ENCODE measurements around the gene ACSF3. TPM values are rescaled to one million over a fixed set of nuclear protein-coding genes. Genes with fewer than 3 reads are reported as not detected.

ACSF3 gene
- total and polyA plus RNA-seq, 5 experiments from 2014 or later = 21.3 to 64.4 (median 44.7) TPM

DNA sequence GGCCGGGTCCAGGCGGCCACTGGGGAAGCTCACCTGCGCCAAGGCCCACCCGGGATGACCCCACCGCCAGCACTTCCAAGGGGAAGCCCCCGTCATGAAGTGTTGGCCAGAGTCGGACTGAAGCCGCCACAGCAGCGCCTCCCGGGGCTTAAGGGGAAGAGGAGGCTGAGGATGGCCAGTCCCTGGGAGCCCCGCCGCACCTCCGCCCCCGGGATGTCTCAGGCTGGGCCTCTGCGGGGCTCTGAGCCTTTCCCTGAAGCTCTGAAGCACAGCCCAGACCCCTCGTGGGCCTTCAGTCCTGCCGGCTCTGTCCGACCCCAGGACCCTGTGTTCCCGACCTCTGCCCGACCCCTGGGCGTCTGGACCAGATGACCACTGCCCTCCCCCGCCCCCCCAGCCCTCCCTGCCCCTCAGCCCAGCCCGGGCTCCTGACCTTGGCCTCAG is 42.8 kb upstream of the ACSF3 start:
- Mint-ChIP-seq H3K27me3 (peaks cover 0 to 7% (median 0%) of the 10 kb centered on the region in 5 donors), H3K36me3 (no peaks in the 10 kb centered on the region), H3K4me3 (no peak overlapping the region), H3K4me1 (peaks cover 0 to 6% (median 3%) of the 10 kb centered on the region in 4 donors), H3K27ac (no peak overlapping the region), H3K9me3 (peaks cover 0 to 6% (median 0%) of the 10 kb centered on the region in 9 donors)
- POLR2A ChIA-PET = no interaction called here
- DNase-seq = no peak
- no peak for ATAC-seq

DNA sequence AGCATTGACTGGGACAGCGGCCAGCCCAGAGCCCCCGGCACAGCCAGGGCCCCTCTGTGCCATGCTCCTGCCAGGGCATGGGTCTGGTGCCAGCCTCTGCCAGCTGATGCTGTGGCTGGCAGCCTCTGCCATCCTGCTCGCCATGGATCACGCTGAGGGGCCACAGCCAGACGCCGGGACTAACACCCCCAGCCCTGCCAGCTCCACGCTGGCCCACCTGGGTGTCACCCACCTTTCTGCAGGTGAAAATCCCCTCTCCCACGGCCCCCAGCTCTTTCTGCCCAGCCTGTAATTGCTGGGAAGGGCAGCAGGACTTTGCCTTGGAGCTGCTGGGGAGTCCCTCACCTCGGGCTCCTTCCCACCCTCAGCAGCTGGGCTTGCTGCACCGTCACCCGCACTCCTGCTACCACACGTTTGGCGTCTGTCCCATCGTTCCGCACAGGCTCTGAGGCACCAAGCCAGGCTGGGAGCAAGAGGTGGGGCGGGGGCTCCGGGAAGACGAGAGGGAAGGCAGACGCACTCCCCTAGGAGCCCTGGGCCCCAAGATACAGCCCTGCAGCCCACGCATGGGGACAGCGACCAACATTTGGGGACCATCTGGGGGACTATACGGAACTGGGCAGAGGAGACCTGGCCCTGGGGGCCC is 42.0 kb upstream of the ACSF3 start:
- no peak for ATAC-seq
- H3K27ac Mint-ChIP-seq = no peak overlapping the region
- POLR2A ChIA-PET = no interaction called here

DNA sequence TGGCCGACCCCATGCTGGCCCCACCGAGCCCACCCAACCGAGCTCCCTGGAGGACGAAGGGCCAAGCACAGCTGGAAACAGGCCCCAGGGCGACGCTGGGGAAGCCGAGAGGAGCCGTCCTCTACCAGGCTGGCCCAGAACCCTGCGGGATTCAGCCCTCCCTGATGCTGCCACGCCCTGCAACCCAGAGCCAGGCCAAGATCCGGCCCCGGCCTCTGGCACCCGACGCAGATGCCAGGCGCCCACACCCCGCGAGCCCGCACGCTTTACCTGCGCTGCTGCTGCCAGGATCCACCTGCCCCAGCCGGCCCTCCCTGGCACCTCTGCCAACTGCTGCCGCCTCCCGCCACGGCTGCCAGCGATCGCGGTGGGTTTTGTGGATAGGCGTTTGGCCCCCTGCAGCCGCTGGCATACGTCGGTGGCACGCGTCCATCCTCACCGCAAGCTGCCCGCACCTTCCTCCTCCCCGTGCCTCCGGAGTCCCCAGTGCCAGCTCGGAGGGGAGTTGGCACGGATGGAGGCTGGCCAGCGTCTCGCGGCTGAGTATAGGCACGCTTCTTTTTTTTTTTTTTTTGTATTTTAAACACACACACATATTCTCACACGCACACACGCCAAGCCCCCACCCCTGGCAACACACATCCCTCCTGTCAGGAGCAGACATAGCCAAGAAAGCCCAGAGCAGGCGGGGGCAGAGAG is 41.3 kb upstream of the ACSF3 start:
- Mint-ChIP-seq H3K4me3 (peak overlapping the region; percentile 73 to 90 (median 86)), H3K27ac (peak overlapping the region in 8 of 10 donors; percentile 68 to 97 (median 82)), H3K27me3 (peaks cover 0 to 3% (median 0%) of the 10 kb centered on the region in 5 donors), H3K36me3 (no peaks in the 10 kb centered on the region), H3K4me1 (peaks cover 0 to 4% (median 3%) of the 10 kb centered on the region in 4 donors), H3K9me3 (no peaks in the 10 kb centered on the region)
- POLR2A ChIA-PET = interaction anchor here (0.7 kb wide), 1 partner anchor 42 kb away, joined by 4 read pairs; no protein-coding TSS in a partner anchor
- DNase-seq (no peak), ATAC-seq (peak in 1 of 2 donors; percentile 20)

More for the DNA sequence above, 42.0 kb upstream of the ACSF3 start:
- Mint-ChIP-seq H3K4me3 (peak overlapping the region in 2 of 10 donors; percentile 22 to 54), H3K36me3 (no peaks in the 10 kb centered on the region), H3K9me3 (no peaks in the 10 kb centered on the region), H3K4me1 (peaks cover 0 to 4% (median 3%) of the 10 kb centered on the region in 4 donors), H3K27me3 (peaks cover 0 to 7% (median 0%) of the 10 kb centered on the region in 5 donors)
- peak in 1 of 10 donors; percentile 18 for DNase-seq

DNA sequence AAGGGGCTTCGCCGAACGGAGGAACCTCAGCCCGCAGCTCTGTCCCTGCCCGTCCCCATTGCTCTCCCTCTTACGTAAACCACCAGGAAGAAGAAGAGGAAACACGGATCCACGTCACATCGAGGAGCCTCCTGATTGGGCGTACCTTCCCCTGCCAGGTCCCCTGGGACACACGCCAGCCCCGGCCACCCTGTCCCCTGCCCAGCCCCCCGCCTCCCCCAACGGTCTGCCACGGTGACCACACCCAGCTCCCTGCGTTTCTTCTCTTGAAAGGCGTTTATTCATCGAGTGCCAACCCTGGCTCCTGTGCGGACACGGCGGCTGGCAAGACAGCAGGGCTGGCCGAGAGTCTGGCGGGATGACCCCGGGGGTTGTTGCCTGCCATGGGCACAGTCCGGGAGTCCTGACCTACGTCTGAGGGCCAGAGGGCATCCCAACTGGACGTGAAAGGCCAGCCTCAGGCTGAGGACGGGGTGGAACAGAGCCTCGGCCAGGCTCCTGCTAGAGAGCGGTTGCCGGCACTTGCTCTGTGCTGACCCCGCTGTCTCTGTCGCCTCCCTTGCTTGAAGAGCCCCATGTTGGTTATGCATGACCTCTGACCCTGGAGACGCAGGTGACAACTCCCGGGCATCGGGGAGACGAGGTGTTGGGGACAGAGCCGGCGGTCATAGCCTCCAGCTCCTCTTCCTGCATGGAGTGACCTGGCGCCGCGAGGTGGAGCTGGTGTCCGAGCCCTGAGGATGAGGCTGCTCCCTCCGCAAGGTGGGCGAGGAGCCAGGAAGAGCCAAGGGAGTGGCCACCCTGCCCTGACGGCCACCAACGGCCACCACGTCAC is 40.5 kb upstream of the ACSF3 start:
- Mint-ChIP-seq H3K36me3 (no peaks in the 10 kb centered on the region), H3K4me1 (peaks cover 0 to 4% (median 3%) of the 10 kb centered on the region in 4 donors), H3K27ac (peak overlapping the region in 9 of 10 donors; percentile 44 to 97 (median 82)), H3K27me3 (peaks cover 0 to 2% (median 0%) of the 10 kb centered on the region in 5 donors), H3K9me3 (no peaks in the 10 kb centered on the region), H3K4me3 (peak overlapping the region; percentile 73 to 90 (median 86))
- peak in 2 of 10 donors; percentile 11 to 17 for DNase-seq
- POLR2A ChIA-PET = interaction anchor here (0.7 kb wide), 1 partner anchor 41 kb away, joined by 4 read pairs; no protein-coding TSS in a partner anchor
- peak; percentile 33 to 39 for ATAC-seq

DNA sequence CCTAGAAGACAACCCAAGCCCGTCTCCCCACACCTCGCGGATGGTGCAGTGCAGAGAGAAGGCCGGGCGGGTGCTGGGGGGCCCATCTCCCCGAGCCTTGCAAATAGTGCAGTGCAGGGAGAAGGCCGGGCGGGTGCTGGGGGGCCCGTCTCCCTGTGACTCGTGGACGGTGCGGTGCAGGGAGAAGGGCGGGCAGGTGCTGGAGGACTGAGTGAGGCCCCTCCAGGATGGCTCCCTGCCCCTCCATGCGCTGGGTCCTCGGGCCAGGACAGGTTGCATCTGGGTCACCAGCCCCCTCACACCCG is 40.0 kb upstream of the ACSF3 start:
- H3K9me3 Mint-ChIP-seq = no peaks in the 10 kb centered on the region
- DNase-seq (no peak), ATAC-seq (no peak)
- no peaks in the 10 kb centered on the region for H3K36me3 Mint-ChIP-seq
- no peak overlapping the region for H3K4me3 Mint-ChIP-seq
- peaks cover 0 to 4% (median 3%) of the 10 kb centered on the region in 4 donors for H3K4me1 Mint-ChIP-seq
- H3K27ac Mint-ChIP-seq = peak overlapping the region in 1 of 10 donors; percentile 22
- peaks cover 0 to 2% (median 0%) of the 10 kb centered on the region in 5 donors for H3K27me3 Mint-ChIP-seq
- POLR2A ChIA-PET = no interaction called here

DNA sequence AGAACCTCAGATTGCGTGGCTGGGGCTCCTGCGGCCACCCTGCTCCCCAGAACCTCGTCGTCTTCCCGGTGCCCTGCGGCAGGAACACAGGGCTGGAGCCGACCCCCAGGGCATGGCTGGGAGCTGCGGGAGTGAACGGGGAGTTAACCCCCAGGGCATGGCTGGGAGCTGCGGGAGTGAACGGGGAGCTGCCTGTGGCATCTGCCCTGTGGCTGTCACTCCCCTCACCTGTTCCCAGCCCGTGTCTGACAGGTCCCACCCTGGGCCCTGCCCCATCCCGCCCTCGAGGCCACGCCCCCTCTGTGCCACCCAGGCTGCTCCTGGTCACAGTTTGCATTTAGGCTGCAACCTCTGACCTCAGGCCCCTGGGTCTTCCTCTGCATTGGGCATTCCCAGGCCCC is 39.4 kb upstream of the ACSF3 start:
- H3K27me3 Mint-ChIP-seq = peaks cover 0 to 2% (median 0%) of the 10 kb centered on the region in 5 donors

DNA sequence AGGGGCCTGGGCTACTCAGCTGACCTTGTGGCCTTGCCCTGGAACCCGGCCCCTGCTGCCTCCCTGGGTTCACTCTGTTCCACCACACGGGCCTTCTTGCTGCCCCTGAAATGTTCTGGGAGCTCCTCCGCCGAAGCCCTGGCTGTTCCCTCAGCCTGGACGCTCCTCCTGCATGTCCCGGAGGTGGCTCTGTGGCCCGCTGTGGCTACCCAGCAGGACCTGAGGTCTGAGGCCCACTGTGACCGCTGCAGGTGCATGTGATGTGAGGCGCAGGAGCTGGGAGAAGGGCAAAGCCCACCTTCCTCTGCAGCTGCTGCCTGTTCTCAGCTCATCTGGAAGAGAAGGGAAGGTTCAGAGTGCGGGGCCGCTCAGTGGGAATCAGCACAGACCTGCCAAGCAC is 38.9 kb upstream of the ACSF3 start:
- H3K9me3 Mint-ChIP-seq = no peaks in the 10 kb centered on the region
- H3K27me3 Mint-ChIP-seq = peaks cover 0 to 2% (median 0%) of the 10 kb centered on the region in 5 donors
- H3K27ac Mint-ChIP-seq = no peak overlapping the region
- POLR2A ChIA-PET = no interaction called here
- no peak for ATAC-seq
- peaks cover 0 to 4% (median 3%) of the 10 kb centered on the region in 4 donors for H3K4me1 Mint-ChIP-seq
- H3K36me3 Mint-ChIP-seq = no peaks in the 10 kb centered on the region
- H3K4me3 Mint-ChIP-seq = no peak overlapping the region
- no peak for DNase-seq

More for the DNA sequence above, 39.4 kb upstream of the ACSF3 start:
- ATAC-seq = no peak
- no peak overlapping the region for H3K27ac Mint-ChIP-seq
- no peaks in the 10 kb centered on the region for H3K9me3 Mint-ChIP-seq
- H3K36me3 Mint-ChIP-seq = no peaks in the 10 kb centered on the region
- DNase-seq = no peak
- POLR2A ChIA-PET = no interaction called here
- H3K4me3 Mint-ChIP-seq = no peak overlapping the region
- peaks cover 0 to 4% (median 3%) of the 10 kb centered on the region in 4 donors for H3K4me1 Mint-ChIP-seq

DNA sequence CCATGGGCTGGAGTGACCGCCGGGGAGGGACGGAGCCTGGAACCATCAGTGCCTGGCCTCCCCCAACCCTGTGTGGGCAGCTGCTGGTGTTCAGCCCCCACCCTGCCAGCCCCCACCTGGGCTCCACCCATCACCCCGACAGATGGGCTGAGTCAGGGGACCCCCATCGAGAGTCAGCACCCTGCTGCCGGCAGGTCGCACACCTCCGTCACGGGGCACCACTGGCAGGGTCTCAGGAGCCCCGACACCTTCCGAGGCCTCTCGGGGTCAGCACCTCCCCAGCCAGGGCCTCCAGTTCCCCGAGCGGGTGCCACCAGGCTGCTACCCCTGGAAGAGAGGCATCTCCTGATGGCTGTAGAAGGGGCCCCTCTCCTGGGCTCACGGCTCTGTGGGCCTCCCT is 38.3 kb upstream of the ACSF3 start:
- Mint-ChIP-seq H3K36me3 (no peaks in the 10 kb centered on the region), H3K27me3 (peaks cover 0 to 3% (median 0%) of the 10 kb centered on the region in 5 donors), H3K27ac (no peak overlapping the region), H3K9me3 (no peaks in the 10 kb centered on the region), H3K4me3 (no peak overlapping the region), H3K4me1 (peaks cover 0 to 6% (median 2%) of the 10 kb centered on the region in 4 donors)
- POLR2A ChIA-PET = no interaction called here
- ATAC-seq (no peak), DNase-seq (no peak)

DNA sequence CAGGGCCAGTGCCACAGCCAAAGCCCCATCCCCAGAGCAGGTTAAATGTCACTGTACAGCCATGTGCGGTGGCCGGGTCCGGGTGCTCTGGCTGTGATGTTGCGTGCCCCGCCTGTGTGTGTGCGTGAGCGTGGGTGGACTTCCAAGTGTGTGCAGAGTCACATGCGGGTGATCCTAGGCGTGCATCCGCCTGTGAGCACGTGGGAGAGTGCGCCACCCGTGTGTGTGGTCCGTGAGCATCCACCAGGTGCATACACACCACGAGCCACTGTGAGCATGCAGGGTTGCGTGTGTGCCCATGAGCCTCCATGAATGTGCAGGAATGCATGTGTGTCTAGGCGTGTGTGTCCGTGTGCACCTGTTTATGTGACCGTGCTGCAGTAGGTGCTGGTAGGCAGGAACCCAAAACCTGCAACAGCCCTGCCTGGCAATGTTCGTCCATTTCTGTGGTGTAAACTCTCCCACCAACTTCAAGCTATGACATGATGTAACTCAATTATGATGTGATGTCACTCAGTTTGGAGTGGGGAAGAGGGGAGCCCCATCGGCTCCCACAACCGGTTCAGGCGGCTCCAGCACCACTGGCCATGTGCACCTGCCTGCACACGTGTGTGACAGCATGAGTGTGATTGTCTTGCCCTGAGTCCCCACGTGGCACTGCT is 37.6 kb upstream of the ACSF3 start:
- no peaks in the 10 kb centered on the region for H3K36me3 Mint-ChIP-seq
- POLR2A ChIA-PET = no interaction called here
- DNase-seq = no peak
- no peak for ATAC-seq
- H3K4me1 Mint-ChIP-seq = peaks cover 0 to 6% (median 2%) of the 10 kb centered on the region in 4 donors
- peaks cover 0 to 3% (median 0%) of the 10 kb centered on the region in 5 donors for H3K27me3 Mint-ChIP-seq
- peak overlapping the region in 1 of 10 donors; percentile 72 for H3K27ac Mint-ChIP-seq
- H3K9me3 Mint-ChIP-seq = no peaks in the 10 kb centered on the region
- H3K4me3 Mint-ChIP-seq = no peak overlapping the region

DNA sequence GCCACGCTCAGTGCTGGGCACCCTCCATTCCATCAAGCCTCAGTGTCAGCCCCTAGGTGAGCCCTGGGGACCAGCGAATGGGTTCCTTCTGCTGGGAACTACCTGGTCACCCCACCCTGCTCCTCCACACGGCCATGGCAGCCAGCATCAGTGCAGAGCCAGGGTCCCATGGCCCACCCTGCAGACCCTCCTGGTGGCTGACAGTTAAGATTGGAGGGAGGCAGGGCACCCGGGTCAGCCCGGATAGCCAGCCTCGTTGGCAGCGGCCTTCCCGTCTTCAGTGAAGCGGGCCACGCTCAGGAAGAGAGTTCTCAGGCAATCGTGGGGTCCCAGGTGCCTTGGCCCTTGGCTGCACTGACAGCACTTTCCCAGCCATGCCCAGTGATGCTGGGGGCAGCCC is 37.1 kb upstream of the ACSF3 start:
- no peaks in the 10 kb centered on the region for H3K9me3 Mint-ChIP-seq
- no peak overlapping the region for H3K27ac Mint-ChIP-seq
- H3K4me3 Mint-ChIP-seq = no peak overlapping the region

DNA sequence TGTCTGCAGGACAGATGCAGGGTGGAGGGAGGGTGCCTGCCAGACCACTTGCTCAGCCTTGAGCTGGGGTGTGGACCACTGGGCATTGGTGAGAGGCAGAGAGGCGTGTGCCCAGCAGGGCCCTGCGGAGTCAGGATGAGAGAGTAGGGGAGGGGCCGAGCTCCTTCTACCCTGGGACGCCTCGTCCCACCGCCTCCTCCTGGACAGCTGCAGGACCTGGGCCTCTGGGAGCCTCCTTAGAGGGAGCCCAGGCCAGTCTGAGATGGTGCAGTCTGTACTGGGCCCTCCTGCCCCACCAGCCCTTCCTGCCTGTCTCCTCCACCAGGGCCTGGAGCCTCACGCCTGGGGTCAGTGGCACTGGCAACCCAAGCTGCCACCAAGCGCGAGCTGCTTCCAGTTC is 35.9 kb upstream of the ACSF3 start:
- H3K27me3 Mint-ChIP-seq = peaks cover 0 to 2% (median 0%) of the 10 kb centered on the region in 5 donors
- H3K4me1 Mint-ChIP-seq = peaks cover 0 to 4% (median under 1%) of the 10 kb centered on the region in 4 donors
- H3K27ac Mint-ChIP-seq = no peak overlapping the region
- no peak overlapping the region for H3K4me3 Mint-ChIP-seq
- no peaks in the 10 kb centered on the region for H3K9me3 Mint-ChIP-seq
- H3K36me3 Mint-ChIP-seq = no peaks in the 10 kb centered on the region
- DNase-seq = no peak
- ATAC-seq = no peak
- POLR2A ChIA-PET = no interaction called here

More for the DNA sequence above, 37.1 kb upstream of the ACSF3 start:
- Mint-ChIP-seq H3K4me1 (peaks cover 0 to 6% (median 2%) of the 10 kb centered on the region in 4 donors), H3K36me3 (no peaks in the 10 kb centered on the region), H3K27me3 (peaks cover 0 to 3% (median 0%) of the 10 kb centered on the region in 5 donors)
- ATAC-seq (no peak), DNase-seq (no peak)
- POLR2A ChIA-PET = no interaction called here

DNA sequence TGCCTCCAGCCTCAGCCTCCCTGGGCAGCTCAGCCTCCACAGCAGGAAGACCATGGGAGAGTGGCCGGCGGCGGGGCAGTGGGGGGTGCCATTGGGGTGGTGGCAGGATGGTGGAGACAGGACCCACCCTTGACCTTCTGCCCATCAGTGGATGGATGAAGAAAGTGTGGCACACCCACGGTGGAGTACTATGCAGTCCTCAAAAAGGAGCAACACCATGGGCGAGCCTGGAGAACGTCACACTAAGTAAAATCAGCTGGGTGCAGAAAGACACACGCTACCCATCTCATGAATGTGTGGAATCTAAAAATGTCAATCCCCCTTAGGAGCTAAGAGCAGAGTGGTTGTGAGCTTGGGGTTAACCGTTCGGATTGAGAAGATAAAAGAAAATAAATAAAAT is 34.8 kb upstream of the ACSF3 start:
- H3K36me3 Mint-ChIP-seq = no peaks in the 10 kb centered on the region
- H3K27me3 Mint-ChIP-seq = peaks cover 0 to 2% (median 0%) of the 10 kb centered on the region in 5 donors
- no peak overlapping the region for H3K27ac Mint-ChIP-seq
- POLR2A ChIA-PET = no interaction called here
- DNase-seq (no peak), ATAC-seq (no peak)
- H3K4me3 Mint-ChIP-seq = no peak overlapping the region
- H3K4me1 Mint-ChIP-seq = peaks cover 0 to 1% (median 0%) of the 10 kb centered on the region in 4 donors
- no peaks in the 10 kb centered on the region for H3K9me3 Mint-ChIP-seq
